HEK293 (cell line): ENCODE data around the gene GPR84.
A peak's percentile ranks its signal among the peaks of the same experiment; 100 is the strongest.

ENCODE experiments used
- EGR2 ChIP-seq: fragments of 450-650 bp; formaldehyde crosslinking; IDR thresholded peaks from 2 replicates; pipeline ENCODE4 v1.5.1; 2016; ENCODE audit warnings: low read depth, missing biosample characterization, missing genetic modification characterization
- GLI4 ChIP-seq: fragments of 450-650 bp; formaldehyde crosslinking; IDR thresholded peaks from 2 replicates; pipeline ENCODE4 v1.5.1; 2016; ENCODE audit warnings: missing biosample characterization, missing genetic modification characterization
- GLIS2 ChIP-seq: fragments of 450-650 bp; formaldehyde crosslinking; IDR thresholded peaks from 2 replicates; pipeline ENCODE4 v1.5.1; 2016; ENCODE audit warnings: missing biosample characterization, missing genetic modification characterization
- HOXC10 ChIP-seq: sonication (generic); formaldehyde crosslinking; IDR thresholded peaks from 2 replicates; pipeline ENCODE4 v1.8.1; 2023; ENCODE audit warnings: mild to moderate bottlenecking, missing genetic modification reagents
- HOXD13 ChIP-seq: sonication (generic); formaldehyde crosslinking; IDR thresholded peaks from 2 replicates; pipeline ENCODE4 v1.8.0; 2022; ENCODE audit warnings: missing genetic modification reagents, borderline replicate concordance
- KLF10 ChIP-seq: fragments of 450-650 bp; IDR thresholded peaks from 2 replicates; pipeline ENCODE4 v1.5.1; 2018; ENCODE audit warnings: missing biosample characterization, mild to moderate bottlenecking, missing genetic modification characterization
- KLF16 ChIP-seq: fragments of 450-650 bp; formaldehyde crosslinking; IDR thresholded peaks from 2 replicates; pipeline ENCODE4 v1.5.1; 2017; ENCODE audit warnings: missing biosample characterization, missing genetic modification characterization
- SP3 ChIP-seq: fragments of 450-650 bp; formaldehyde crosslinking; IDR thresholded peaks from 2 replicates; pipeline ENCODE4 v1.5.1; 2016; ENCODE audit warnings: missing biosample characterization, missing genetic modification characterization
- ZBTB17 ChIP-seq: fragments of 450-650 bp; formaldehyde crosslinking; IDR thresholded peaks from 2 replicates; pipeline ENCODE4 v1.5.1; 2016; ENCODE audit warnings: missing biosample characterization, missing genetic modification characterization
- ZFP37 ChIP-seq: fragments of 450-650 bp; formaldehyde crosslinking; IDR thresholded peaks from 2 replicates; pipeline ENCODE4 v1.5.1; 2016; ENCODE audit warnings: missing biosample characterization, missing genetic modification characterization
- ZFP69B ChIP-seq: fragments of 450-650 bp; formaldehyde crosslinking; IDR thresholded peaks from 2 replicates; pipeline ENCODE4 v1.5.1; 2016; ENCODE audit warnings: missing biosample characterization, missing genetic modification characterization
- ZNF211 ChIP-seq: fragments of 450-650 bp; formaldehyde crosslinking; IDR thresholded peaks from 2 replicates; pipeline ENCODE4 v1.5.1; 2016; ENCODE audit warnings: low read depth, missing biosample characterization, missing genetic modification characterization
- ZNF223 ChIP-seq: fragments of 450-650 bp; formaldehyde crosslinking; IDR thresholded peaks from 2 replicates; pipeline ENCODE4 v1.5.1; 2016; ENCODE audit warnings: missing biosample characterization, missing genetic modification characterization
- ZNF23 ChIP-seq: fragments of 450-650 bp; formaldehyde crosslinking; IDR thresholded peaks from 2 replicates; pipeline ENCODE4 v1.5.1; 2016; ENCODE audit warnings: missing biosample characterization, missing genetic modification characterization, borderline replicate concordance
- ZNF513 ChIP-seq: fragments of 450-650 bp; IDR thresholded peaks from 2 replicates; pipeline ENCODE4 v1.5.1; 2018; ENCODE audit warnings: missing biosample characterization, missing genetic modification characterization
- ZNF530 ChIP-seq: fragments of 450-650 bp; formaldehyde crosslinking; IDR thresholded peaks from 2 replicates; pipeline ENCODE4 v1.5.1; 2016; ENCODE audit warnings: low read depth, missing biosample characterization, missing genetic modification characterization
- ZNF544 ChIP-seq: fragments of 450-650 bp; formaldehyde crosslinking; IDR thresholded peaks from 2 replicates; pipeline ENCODE4 v1.5.0; 2017; ENCODE audit warnings: missing biosample characterization, missing genetic modification characterization
- ZNF580 ChIP-seq: fragments of 450-650 bp; formaldehyde crosslinking; IDR thresholded peaks from 2 replicates; pipeline ENCODE4 v1.5.1; 2016; ENCODE audit warnings: missing biosample characterization, missing genetic modification characterization
- ZNF621 ChIP-seq: fragments of 450-650 bp; formaldehyde crosslinking; IDR thresholded peaks from 2 replicates; pipeline ENCODE4 v1.5.1; 2017; ENCODE audit warnings: missing biosample characterization, missing genetic modification characterization
- ZNF624 ChIP-seq: fragments of 450-650 bp; formaldehyde crosslinking; IDR thresholded peaks from 2 replicates; pipeline ENCODE4 v1.5.1; 2017; ENCODE audit warnings: missing biosample characterization, missing genetic modification characterization
- ZNF654 ChIP-seq: fragments of 450-650 bp; formaldehyde crosslinking; IDR thresholded peaks from 2 replicates; pipeline ENCODE4 v1.5.1; 2016; ENCODE audit warnings: low read depth, missing biosample characterization, missing genetic modification characterization
- ZNF704 ChIP-seq: fragments of 450-650 bp; formaldehyde crosslinking; IDR thresholded peaks from 2 replicates; pipeline ENCODE4 v1.5.1; 2016; ENCODE audit warnings: missing biosample characterization, missing genetic modification characterization
- ZNF768 ChIP-seq: fragments of 450-650 bp; formaldehyde crosslinking; IDR thresholded peaks from 2 replicates; pipeline ENCODE4 v1.5.1; 2018; ENCODE audit warnings: missing biosample characterization, mild to moderate bottlenecking, missing genetic modification characterization
- TF ChIP-seq, protein P1 (sequence below): fragments of 450-650 bp; formaldehyde crosslinking; IDR thresholded peaks from 2 replicates; pipeline ENCODE4; 2016; ENCODE audit warnings: missing biosample characterization, missing genetic modification characterization
- TF ChIP-seq, protein P2 (sequence below): fragments of 450-650 bp; formaldehyde crosslinking; IDR thresholded peaks from 2 replicates; pipeline ENCODE4 v1.5.1; 2017; ENCODE audit warnings: missing biosample characterization, missing genetic modification characterization
- TF ChIP-seq, protein P3 (sequence below): fragments of 450-650 bp; formaldehyde crosslinking; IDR thresholded peaks from 2 replicates; pipeline ENCODE4 v1.5.1; 2016; ENCODE audit warnings: missing biosample characterization, missing genetic modification characterization
- TF ChIP-seq, protein P4 (sequence below): fragments of 450-650 bp; formaldehyde crosslinking; IDR thresholded peaks from 2 replicates; pipeline ENCODE4 v1.5.1; 2016; ENCODE audit warnings: missing biosample characterization, missing genetic modification characterization
- TF ChIP-seq, protein P5 (sequence below): sonication (generic); formaldehyde crosslinking; IDR thresholded peaks from 2 replicates; pipeline ENCODE4 v1.8.1; 2022; ENCODE audit warnings: mild to moderate bottlenecking, moderate library complexity, missing genetic modification reagents

The GPR84 gene

DNA sequence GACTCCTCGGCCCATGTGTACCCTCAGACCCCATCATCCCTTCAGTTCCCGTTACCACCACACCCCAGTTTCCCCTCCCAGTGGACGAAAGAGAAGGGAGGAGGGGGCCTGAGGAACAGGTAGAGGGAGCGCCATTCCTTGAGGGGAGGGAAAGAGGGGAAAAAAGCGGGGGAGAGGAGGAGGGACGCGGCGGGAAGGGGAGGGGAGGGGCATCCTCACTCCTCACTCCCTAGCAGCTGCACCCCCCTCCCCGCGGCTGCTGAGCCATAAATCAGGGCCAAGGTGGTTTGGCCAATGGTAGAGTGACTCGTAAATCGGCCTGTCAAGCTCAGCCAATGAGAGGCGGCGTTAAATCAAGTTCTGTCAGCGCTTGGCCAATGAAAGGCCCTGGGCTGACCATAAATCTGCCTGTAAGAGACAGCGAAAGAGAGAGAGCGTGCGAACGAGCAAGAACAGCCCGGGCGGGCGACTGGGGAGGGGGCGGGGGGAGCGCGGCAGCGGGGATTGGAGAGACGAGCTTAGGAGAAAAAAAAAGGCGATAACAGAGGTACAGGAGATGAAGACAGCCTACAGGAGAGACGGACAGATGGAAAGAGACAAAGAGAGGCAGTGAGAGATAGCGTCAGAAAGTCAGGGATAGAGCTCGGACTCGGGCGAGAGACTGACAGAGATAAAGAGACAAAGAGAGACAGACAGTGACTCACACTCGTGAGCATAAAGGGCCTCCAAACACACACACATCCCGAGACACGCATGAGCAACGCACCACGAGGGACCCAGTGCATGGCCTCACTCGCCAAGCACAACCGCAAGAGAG is 5.1 kb downstream of the GPR84 start (continued):
- TF ChIP-seq ZNF624 (no peak), ZNF654 (tag by site-specific recombination) (peak; percentile 36; the same call in 1 of the 2 replicates), ZFP37 (tag by site-specific recombination) (peak; percentile 18), HOXD13 (CRISPR knock-in tag) (peak; percentile 100), ZBTB17 (peak; percentile 95), SP3 (tag by site-specific recombination) (peak; percentile 96), GLI4 (tag by site-specific recombination) (peak; percentile 92), GLIS2 (tag by site-specific recombination) (peak; percentile 93), ZNF530 (tag by site-specific recombination) (no peak), HOXC10 (peak; percentile 100), EGR2 (tag by site-specific recombination) (peak; percentile 51; the same call in 1 of the 2 replicates), ZNF580 (tag by site-specific recombination) (peak; percentile 99), KLF10 (tag by site-specific recombination) (peak; percentile 94), ZFP69B (peak; percentile 93), ZNF513 (tag by site-specific recombination) (no peak), KLF16 (tag by site-specific recombination) (peak; percentile 99), ZNF23 (tag by site-specific recombination) (no peak), ZNF768 (tag by site-specific recombination) (no peak), ZNF544 (tag by site-specific recombination) (no peak), ZNF211 (tag by site-specific recombination) (no peak), ZNF704 (tag by site-specific recombination) (no peak), ZNF621 (tag by site-specific recombination) (peak; percentile 100), ZNF223 (tag by site-specific recombination) (peak; percentile 32; the same call in 1 of the 2 replicates)
- TF ChIP-seq, protein P1, sequence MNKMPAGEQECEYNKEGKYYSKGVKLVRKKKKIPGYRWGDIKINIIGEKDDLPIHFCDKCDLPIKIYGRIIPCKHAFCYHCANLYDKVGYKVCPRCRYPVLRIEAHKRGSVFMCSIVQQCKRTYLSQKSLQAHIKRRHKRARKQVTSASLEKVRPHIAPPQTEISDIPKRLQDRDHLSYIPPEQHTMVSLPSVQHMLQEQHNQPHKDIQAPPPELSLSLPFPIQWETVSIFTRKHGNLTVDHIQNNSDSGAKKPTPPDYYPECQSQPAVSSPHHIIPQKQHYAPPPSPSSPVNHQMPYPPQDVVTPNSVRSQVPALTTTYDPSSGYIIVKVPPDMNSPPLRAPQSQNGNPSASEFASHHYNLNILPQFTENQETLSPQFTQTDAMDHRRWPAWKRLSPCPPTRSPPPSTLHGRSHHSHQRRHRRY (tag by site-specific recombination) = peak; percentile 97
- TF ChIP-seq, protein P2, sequence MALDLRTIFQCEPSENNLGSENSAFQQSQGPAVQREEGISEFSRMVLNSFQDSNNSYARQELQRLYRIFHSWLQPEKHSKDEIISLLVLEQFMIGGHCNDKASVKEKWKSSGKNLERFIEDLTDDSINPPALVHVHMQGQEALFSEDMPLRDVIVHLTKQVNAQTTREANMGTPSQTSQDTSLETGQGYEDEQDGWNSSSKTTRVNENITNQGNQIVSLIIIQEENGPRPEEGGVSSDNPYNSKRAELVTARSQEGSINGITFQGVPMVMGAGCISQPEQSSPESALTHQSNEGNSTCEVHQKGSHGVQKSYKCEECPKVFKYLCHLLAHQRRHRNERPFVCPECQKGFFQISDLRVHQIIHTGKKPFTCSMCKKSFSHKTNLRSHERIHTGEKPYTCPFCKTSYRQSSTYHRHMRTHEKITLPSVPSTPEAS (tag by site-specific recombination) = peak; percentile 47; the same call in 1 of the 2 replicates
- TF ChIP-seq, protein P3, sequence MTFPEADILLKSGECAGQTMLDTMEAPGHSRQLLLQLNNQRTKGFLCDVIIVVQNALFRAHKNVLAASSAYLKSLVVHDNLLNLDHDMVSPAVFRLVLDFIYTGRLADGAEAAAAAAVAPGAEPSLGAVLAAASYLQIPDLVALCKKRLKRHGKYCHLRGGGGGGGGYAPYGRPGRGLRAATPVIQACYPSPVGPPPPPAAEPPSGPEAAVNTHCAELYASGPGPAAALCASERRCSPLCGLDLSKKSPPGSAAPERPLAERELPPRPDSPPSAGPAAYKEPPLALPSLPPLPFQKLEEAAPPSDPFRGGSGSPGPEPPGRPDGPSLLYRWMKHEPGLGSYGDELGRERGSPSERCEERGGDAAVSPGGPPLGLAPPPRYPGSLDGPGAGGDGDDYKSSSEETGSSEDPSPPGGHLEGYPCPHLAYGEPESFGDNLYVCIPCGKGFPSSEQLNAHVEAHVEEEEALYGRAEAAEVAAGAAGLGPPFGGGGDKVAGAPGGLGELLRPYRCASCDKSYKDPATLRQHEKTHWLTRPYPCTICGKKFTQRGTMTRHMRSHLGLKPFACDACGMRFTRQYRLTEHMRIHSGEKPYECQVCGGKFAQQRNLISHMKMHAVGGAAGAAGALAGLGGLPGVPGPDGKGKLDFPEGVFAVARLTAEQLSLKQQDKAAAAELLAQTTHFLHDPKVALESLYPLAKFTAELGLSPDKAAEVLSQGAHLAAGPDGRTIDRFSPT (tag by site-specific recombination) = peak; percentile 67
- TF ChIP-seq, protein P4, sequence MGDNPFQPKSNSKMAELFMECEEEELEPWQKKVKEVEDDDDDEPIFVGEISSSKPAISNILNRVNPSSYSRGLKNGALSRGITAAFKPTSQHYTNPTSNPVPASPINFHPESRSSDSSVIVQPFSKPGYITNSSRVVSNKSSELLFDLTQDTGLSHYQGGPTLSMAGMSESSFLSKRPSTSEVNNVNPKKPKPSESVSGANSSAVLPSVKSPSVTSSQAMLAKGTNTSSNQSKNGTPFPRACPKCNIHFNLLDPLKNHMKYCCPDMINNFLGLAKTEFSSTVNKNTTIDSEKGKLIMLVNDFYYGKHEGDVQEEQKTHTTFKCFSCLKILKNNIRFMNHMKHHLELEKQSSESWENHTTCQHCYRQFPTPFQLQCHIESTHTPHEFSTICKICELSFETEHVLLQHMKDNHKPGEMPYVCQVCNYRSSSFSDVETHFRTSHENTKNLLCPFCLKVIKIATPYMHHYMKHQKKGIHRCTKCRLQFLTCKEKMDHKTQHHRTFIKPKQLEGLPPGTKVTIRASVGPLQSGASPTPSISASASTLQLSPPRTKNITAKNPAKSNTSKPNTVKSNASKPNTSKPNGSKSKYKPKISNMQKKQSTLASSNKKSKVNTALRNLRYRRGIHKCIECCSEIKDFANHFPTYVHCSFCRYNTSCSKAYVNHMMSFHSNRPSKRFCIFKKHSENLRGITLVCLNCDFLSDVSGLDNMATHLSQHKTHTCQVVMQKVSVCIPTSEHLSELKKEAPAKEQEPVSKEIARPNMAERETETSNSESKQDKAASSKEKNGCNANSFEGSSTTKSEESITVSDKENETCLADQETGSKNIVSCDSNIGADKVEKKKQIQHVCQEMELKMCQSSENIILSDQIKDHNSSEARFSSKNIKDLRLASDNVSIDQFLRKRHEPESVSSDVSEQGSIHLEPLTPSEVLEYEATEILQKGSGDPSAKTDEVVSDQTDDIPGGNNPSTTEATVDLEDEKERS (tag by site-specific recombination) = peak; percentile 69; the same call in 1 of the 2 replicates
- TF ChIP-seq, protein P5, sequence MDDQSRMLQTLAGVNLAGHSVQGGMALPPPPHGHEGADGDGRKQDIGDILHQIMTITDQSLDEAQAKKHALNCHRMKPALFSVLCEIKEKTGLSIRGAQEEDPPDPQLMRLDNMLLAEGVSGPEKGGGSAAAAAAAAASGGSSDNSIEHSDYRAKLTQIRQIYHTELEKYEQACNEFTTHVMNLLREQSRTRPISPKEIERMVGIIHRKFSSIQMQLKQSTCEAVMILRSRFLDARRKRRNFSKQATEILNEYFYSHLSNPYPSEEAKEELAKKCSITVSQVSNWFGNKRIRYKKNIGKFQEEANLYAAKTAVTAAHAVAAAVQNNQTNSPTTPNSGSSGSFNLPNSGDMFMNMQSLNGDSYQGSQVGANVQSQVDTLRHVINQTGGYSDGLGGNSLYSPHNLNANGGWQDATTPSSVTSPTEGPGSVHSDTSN (CRISPR knock-in tag) = peak; percentile 98
